ENCODE results near the gene SH3BGR.

SH3BGR gene

DNA sequence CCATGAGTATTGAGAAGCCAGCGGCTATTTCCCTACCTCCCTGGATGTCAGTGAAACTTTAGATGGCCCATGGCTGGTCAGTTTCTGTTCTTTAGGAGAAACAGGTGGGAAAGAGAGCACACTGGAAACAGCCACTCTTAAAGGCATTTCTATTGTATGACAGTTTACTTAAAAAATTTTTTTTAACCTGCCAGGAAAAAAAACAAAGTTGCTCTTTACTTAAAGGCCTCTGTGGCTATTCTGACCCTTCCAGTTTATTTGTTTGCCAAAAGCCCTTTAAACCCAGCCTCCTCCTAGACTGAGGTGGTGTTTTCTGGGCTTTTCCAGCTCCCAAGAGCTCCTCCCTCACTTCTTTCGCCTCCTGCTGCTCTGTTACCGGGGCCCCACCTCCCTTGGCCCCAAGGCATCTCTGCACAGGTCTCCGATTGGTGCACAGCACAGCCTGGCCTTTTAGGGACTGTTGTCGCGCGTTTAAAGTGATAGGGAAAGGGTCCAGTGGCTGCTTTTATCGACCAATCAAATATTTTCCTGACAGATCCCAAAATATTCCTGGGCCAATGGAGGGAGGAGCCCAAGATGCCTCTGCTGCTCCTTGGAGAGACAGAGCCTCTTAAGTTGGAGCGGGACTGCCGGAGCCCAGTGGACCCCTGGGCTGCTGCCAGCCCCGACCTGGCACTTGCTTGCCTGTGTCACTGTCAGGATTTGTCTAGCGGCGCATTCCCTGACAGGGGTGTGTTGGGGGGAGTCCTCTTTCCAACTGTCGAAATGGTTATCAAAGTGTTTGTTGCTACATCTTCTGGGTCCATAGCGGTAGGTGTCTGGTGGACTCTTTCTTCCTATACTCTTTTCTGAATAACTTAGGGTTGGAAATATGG, at the start of gene SH3BGR:
TSS of gene SH3BGR (plus strand) at position 639 of the 875 bp plus-strand sequence. CDS start at position 766, 127 bp downstream.
- TF ChIP-seq, protein P1, sequence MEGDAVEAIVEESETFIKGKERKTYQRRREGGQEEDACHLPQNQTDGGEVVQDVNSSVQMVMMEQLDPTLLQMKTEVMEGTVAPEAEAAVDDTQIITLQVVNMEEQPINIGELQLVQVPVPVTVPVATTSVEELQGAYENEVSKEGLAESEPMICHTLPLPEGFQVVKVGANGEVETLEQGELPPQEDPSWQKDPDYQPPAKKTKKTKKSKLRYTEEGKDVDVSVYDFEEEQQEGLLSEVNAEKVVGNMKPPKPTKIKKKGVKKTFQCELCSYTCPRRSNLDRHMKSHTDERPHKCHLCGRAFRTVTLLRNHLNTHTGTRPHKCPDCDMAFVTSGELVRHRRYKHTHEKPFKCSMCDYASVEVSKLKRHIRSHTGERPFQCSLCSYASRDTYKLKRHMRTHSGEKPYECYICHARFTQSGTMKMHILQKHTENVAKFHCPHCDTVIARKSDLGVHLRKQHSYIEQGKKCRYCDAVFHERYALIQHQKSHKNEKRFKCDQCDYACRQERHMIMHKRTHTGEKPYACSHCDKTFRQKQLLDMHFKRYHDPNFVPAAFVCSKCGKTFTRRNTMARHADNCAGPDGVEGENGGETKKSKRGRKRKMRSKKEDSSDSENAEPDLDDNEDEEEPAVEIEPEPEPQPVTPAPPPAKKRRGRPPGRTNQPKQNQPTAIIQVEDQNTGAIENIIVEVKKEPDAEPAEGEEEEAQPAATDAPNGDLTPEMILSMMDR (IDR thresholded peaks at IDR 0.05): no peak

DNA sequence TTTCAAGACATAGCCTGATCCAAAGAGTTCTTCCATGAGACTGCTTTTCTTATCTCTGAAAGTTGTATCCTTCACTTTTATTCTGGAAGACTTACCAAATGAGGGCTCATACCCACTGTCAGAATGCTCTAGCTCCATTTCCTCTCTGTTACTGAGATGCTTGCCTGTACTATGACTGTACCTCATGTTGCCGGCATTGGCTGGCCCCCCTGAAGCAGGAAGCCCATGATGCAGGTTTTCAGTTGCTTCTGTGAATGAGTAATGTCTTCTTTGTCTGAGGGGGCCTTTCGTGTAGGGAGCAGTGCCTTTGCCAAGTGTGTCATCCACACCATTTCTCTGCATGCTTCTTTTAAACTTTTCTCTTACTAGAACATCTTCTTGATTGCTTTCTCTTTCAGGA, 45.7 kb upstream of the SH3BGR start:
- TF ChIP-seq, protein P1 (IDR thresholded peaks at IDR 0.05): no peak

DNA sequence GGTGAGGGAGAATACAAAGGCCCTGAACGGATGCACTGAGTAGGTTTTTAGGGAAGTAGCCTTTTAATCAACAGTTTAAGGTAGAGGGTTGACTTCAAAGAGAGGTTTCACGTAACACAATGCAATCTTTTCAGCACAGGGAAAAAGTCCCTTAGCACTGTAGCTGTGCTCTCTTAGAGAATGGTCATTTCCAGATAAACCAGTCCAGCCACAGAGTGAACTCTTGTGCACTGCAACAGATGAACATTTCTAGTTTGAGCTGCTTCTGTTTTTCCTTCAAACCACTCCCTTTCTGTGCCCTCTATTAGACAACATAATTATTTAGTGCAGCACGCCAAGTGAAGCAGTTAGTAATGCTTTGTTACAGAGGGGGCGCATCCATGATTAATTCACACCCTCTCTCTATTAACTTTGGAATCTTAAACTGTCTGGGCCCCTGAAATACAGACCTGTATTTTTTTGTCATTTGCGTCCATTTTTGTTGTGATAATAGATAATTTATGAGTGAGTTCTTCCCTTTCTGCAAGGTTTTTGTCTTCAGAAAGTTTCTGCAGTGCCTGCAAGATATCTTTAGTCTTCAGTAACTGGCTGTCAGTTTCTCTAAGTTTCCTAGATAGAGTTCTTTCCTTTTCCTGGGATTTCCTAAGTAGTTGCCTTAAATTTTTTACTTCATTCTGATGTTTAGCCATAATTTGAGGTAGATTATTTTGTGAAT, 29.1 kb upstream of the SH3BGR start:
- TF ChIP-seq, protein P1 (IDR thresholded peaks at IDR 0.05): no peak

DNA sequence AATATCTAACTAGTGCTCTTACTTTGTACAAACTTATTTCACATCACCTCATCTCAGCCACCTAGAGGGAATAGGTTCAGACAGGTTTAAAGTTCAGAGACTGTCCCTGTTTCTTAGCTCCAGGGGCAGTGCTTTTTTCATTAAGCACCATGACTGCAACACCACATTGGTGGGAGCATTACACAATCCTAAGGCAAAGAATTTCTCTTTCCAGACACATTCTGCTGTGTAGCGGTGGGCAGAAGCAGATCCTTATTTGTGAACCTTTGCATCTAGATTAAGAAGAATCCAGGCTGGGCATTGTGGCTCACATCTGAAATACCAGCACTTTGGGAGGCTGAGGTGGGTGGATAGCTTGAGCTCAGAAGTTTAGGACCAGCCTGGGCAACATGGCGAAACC, 22.3 kb upstream of the SH3BGR start:
- TF ChIP-seq, protein P1 (IDR thresholded peaks at IDR 0.05): no peak

DNA sequence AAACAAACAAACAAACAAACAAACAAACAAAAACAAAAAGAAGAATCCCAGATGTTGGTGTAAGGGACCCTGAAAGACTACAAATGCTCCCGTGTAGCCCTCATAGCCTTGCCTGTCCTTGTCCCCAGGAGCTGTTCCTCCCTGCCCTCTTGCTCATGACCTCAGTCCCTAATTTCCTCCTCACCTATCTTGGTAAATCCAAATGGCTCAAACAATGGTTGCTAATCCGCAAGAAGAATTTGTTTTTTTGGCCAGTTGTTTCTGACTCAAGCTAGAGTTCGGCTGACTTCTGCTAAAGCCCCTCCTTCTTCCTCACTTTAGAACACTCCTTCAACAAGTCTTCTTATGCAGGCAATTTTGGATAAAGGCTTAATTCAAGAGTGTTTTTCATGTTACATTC, 21.8 kb upstream of the SH3BGR start:
- TF ChIP-seq, protein P1 (IDR thresholded peaks at IDR 0.05): no peak

DNA sequence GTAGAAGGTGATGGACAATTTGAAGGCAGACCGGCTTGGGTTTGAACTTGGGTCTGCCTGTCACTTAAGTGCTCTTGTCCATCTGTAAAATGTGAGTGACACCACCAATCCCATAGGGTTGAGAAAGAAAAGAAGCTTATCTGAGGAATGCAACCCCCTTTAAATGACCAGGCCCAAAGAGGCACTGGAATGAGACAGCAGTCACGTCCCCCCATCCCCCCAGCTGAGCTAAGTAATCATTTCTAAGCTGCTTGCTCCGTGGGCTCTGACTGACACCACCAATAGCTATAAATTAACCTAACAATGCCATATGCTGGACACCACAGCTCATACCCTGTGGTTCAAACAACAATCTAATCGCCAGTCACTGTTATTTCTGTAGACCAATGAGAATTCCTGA, 21.3 kb upstream of the SH3BGR start:
- TF ChIP-seq, protein P1 (IDR thresholded peaks at IDR 0.05): no peak

DNA sequence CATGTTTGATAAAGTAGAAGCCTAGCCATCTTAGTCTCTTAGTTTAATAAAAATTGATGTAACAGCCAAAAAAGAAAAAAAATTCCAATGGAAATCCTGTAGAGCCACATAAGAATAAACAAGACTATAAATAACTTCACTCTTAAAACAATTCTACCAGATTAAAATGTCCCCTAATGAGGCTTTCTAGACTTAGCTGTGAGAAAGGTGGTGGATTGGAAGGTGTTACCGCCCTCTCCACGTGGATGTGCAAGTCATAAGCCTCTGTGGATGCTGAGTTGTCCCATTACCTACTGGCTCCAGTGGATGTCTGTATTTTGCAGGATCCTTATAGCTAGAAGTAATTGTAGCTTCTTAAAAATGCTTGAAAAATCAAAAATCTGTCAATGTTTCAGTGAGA, 20.8 kb upstream of the SH3BGR start:
- TF ChIP-seq, protein P1 (IDR thresholded peaks at IDR 0.05): no peak
